SK-N-SH (cell line): ENCODE data around the gene TTC27. TPM values are rescaled to one million over a fixed set of nuclear protein-coding genes. Genes with fewer than 3 reads are reported as not detected.

Experiments used
- CTCF ChIA-PET: fragments of 300-600, 350-600 bp; formaldehyde crosslinking; extraction: SDS; loops from one replicate; lab custom pipeline; 2021; lab: Yijun Ruan, JAX
- POLR2A ChIA-PET: fragments of 350-600 bp; sonication (Branson Sonifier 250); formaldehyde crosslinking; extraction: SDS; loops from one replicate; lab custom pipeline; 2020; ENCODE audit warnings: antibody characterized with exemption, inconsistent platforms; lab: Yijun Ruan, JAX
- DNase-seq: peaks from one replicate; pipeline ENCODE4 v3.0.0; 2012
- H2AFZ ChIP-seq: fragments of 200-600 bp; sonication (generic); 2 replicates; pipeline ENCODE4 v1.8.1; 2016; ENCODE audit warnings: antibody characterized with exemption, mild to moderate bottlenecking, low read depth
- H3F3A ChIP-seq: fragments of 200-600 bp; sonication (generic); replicated peaks from 2 replicates; pipeline ENCODE3; 2016; ENCODE audit warnings: antibody characterized with exemption, mild to moderate bottlenecking; ENCODE audit not compliant: insufficient read depth
- H3K27ac ChIP-seq, 2 experiments: fragments of 200-500 bp in 1 of 2; fragments of 200-600 bp in 1 of 2; sonication (Bioruptor generic) in 1 of 2; sonication (generic), shearing (Covaris generic) in 1 of 2; 2 replicates each; pipeline versions ENCODE4 v1.5.1 to v1.6.1; 2014 to 2016; ENCODE audit warnings: low read depth in 2 of 2, inconsistent platforms in 1 of 2, low read length in 1 of 2, mild to moderate bottlenecking in 1 of 2, mixed read lengths in 1 of 2
- H3K27me3 ChIP-seq: fragments of 200-600 bp; sonication (generic), shearing (Covaris generic); 2 replicates; pipeline ENCODE4 v1.6.1; 2016; ENCODE audit warnings: mixed run types; ENCODE audit not compliant: insufficient read depth
- H3K36me3 ChIP-seq, 2 experiments: fragments of 200-500 bp in 1 of 2; fragments of 200-600 bp in 1 of 2; sonication (Bioruptor generic) in 1 of 2; sonication (generic) in 1 of 2; replicated peaks in 1 of 2; 2 replicates each; pipeline versions ENCODE3 to v1.5.1; 2014 to 2016; ENCODE audit warnings: low read length in 1 of 2, mild to moderate bottlenecking in 1 of 2; ENCODE audit not compliant: insufficient read depth in 2 of 2, control insufficient read depth in 1 of 2
- H3K4me1 ChIP-seq, 2 experiments: fragments of 200-500 bp in 1 of 2; fragments of 200-600 bp in 1 of 2; sonication (Bioruptor generic) in 1 of 2; sonication (generic), shearing (Covaris generic) in 1 of 2; 2 replicates each; pipeline versions ENCODE4 v1.5.1 to v1.6.1; 2014 to 2016; ENCODE audit warnings: low read depth in 1 of 2, low read length in 1 of 2, mixed run types in 1 of 2; ENCODE audit not compliant: insufficient read depth in 2 of 2, control insufficient read depth in 1 of 2
- H3K4me2 ChIP-seq: fragments of 200-600 bp; sonication (generic), shearing (Covaris generic); 2 replicates; pipeline ENCODE4 v1.6.1; 2017; ENCODE audit warnings: mixed run types
- H3K4me3 ChIP-seq, 2 experiments: fragments of 200-500 bp in 1 of 2; fragments of 200-600 bp in 1 of 2; sonication (Bioruptor generic) in 1 of 2; sonication (generic), shearing (Covaris generic) in 1 of 2; 2 replicates each; pipeline versions ENCODE4 v1.5.1 to v1.8.1; 2014 to 2016; ENCODE audit warnings: low read depth in 2 of 2, inconsistent platforms in 1 of 2, low read length in 1 of 2, mild to moderate bottlenecking in 1 of 2, mixed read lengths in 1 of 2, moderate library complexity in 1 of 2
- H3K79me2 ChIP-seq: fragments of 200-600 bp; sonication (generic); 2 replicates; pipeline ENCODE4 v1.8.1; 2017; ENCODE audit warnings: mild to moderate bottlenecking; ENCODE audit not compliant: insufficient read depth
- H3K9ac ChIP-seq: fragments of 200-600 bp; sonication (generic); 2 replicates; pipeline ENCODE4 v1.6.1; 2017; ENCODE audit warnings: mixed run types
- H3K9me2 ChIP-seq: fragments of 200-600 bp; sonication (generic); 2 replicates; pipeline ENCODE4 v1.6.1; 2017; ENCODE audit warnings: mixed run types
- H3K9me3 ChIP-seq: fragments of 200-600 bp; sonication (generic); 2 replicates; pipeline ENCODE4 v1.6.1; 2017; ENCODE audit warnings: mixed run types, mild to moderate bottlenecking, moderate library complexity
- H4K20me1 ChIP-seq: fragments of 200-600 bp; sonication (generic); 2 replicates; pipeline ENCODE4 v1.6.1; 2017; ENCODE audit warnings: mild to moderate bottlenecking, mixed run types; ENCODE audit not compliant: insufficient read depth
- EP300 ChIP-seq, 2 experiments: IDR thresholded peaks; 2 replicates each; pipeline versions ENCODE4 v1.4.0 to v1.6.1; 2012; ENCODE audit warnings: borderline replicate concordance in 1 of 2, low read depth in 1 of 2, low read length in 1 of 2
- EZH2phosphoT487 ChIP-seq: fragments of 200-600 bp; sonication (generic); IDR thresholded peaks from 2 replicates; pipeline ENCODE4 v1.6.1; 2017; ENCODE audit warnings: low read depth, mixed run types, mild to moderate bottlenecking, antibody characterized with exemption, moderate library complexity, borderline replicate concordance
- FOSL2 ChIP-seq: IDR thresholded peaks from 2 replicates; pipeline ENCODE4 v1.4.0; 2012; ENCODE audit warnings: low read depth, mild to moderate bottlenecking, moderate library complexity, borderline replicate concordance
- GATA2 ChIP-seq: sonication (generic); formaldehyde crosslinking; IDR thresholded peaks from 2 replicates; pipeline ENCODE4 v1.5.0; 2020; ENCODE audit warnings: mild to moderate bottlenecking, missing genetic modification reagents
- IRF3 ChIP-seq: fragments of 150-350 bp; IDR thresholded peaks from 2 replicates; pipeline ENCODE4 v1.6.1; 2016; ENCODE audit warnings: mild to moderate bottlenecking, low read depth, low read length
- MXI1 ChIP-seq: IDR thresholded peaks from 2 replicates; pipeline ENCODE4 v1.6.1; 2012; ENCODE audit warnings: mild to moderate bottlenecking, low read depth, low read length, improper control_type of control experiment
- NRF1 ChIP-seq: IDR thresholded peaks from 2 replicates; pipeline ENCODE4 v1.6.1; 2012; ENCODE audit warnings: low read depth, mild to moderate bottlenecking, low read length
- PBX3 ChIP-seq: IDR thresholded peaks from 2 replicates; pipeline ENCODE4; 2012
- RCOR1 ChIP-seq: fragments of 150-350 bp; IDR thresholded peaks from 2 replicates; pipeline ENCODE4 v1.6.1; 2017; ENCODE audit warnings: antibody characterized with exemption, low read length
- REST ChIP-seq: IDR thresholded peaks from 2 replicates; pipeline ENCODE4 v1.6.1; 2012; ENCODE audit warnings: mild to moderate bottlenecking, low read depth, low read length, moderate library complexity
- TAF1 ChIP-seq: IDR thresholded peaks from 2 replicates; pipeline ENCODE4 v1.6.1; 2012; ENCODE audit warnings: low read depth, mild to moderate bottlenecking, low read length, moderate library complexity, borderline replicate concordance
- USF2 ChIP-seq: fragments of 150-350 bp; IDR thresholded peaks from 2 replicates; pipeline ENCODE4 v1.6.1; 2017; ENCODE audit warnings: antibody characterized with exemption, low read length, low read depth, borderline replicate concordance
- YY1 ChIP-seq: IDR thresholded peaks from 2 replicates; pipeline ENCODE4 v1.4.0; 2012; ENCODE audit warnings: low read depth, mild to moderate bottlenecking
- ZBTB33 ChIP-seq: IDR thresholded peaks from 2 replicates; pipeline ENCODE4 v1.4.0; 2012; ENCODE audit warnings: low read depth, borderline replicate concordance
- WGBS: methylation state at CpG from one replicate; pipeline ENCODE4 v1.1.6; 2017; ENCODE audit warnings: low lambda C conversion rate; 5-methylcytosine and 5-hydroxymethylcytosine counted together
- polyA plus RNA-seq, 3 experiments: library from polyadenylated mRNA; depleted of rRNA; stranded (reverse); fragments of >200 nt; gene quantifications; 2 replicates each; pipeline ENCODE4 v1.2.3, GENCODE V29; 2012

Gene TTC27
- polyA plus RNA-seq, 1 of the 3 experiments (the other 2 are of a cell fraction) = 14.4 TPM

GRCh38 chr2:32862269-32863055 is 234.6 kb downstream of the TTC27 start:
- DNase-seq = no peak
- H3K9me2 ChIP-seq = no peaks in the 10 kb centered on the region
- peaks cover 14% of the 10 kb centered on the region for H3F3A ChIP-seq
- WGBS = 87% methylated on average over 4 of the region's 4 CpGs
- no peaks in the 10 kb centered on the region for H3K79me2 ChIP-seq
- CTCF ChIA-PET = interaction anchor here (1.0 kb wide), 1 partner anchor 8 kb away, joined by 3 read pairs; no protein-coding TSS in a partner anchor
- H2AFZ ChIP-seq = no peak overlapping the region
- no peaks in the 10 kb centered on the region for H3K27me3 ChIP-seq
- H3K27ac ChIP-seq = no peak overlapping the region
- peaks cover 11 to 12% of the 10 kb centered on the region in 2 experiments; a peak in 3 of 4 replicates for H3K4me1 ChIP-seq
- no peaks in the 10 kb centered on the region for H3K9me3 ChIP-seq
- no peak overlapping the region for H3K9ac ChIP-seq
- no peak for TF ChIP-seq YY1
- no peak for TF ChIP-seq EZH2phosphoT487
- no peak for TF ChIP-seq IRF3
- TF ChIP-seq EP300 (IDR thresholded peaks at IDR 0.05; ENCODE audit: borderline replicate concordance in 1 of 2, low read depth in 1 of 2, low read length in 1 of 2) = no peak
- no peak for TF ChIP-seq RCOR1
- TF ChIP-seq NRF1 = no peak
- TF ChIP-seq ZBTB33 = no peak
- TF ChIP-seq PBX3 = no peak
- no peak for TF ChIP-seq GATA2 (CRISPR knock-in tag)
- TF ChIP-seq MXI1 = no peak
- TF ChIP-seq REST = no peak
- TF ChIP-seq USF2 = no peak
- no peak for TF ChIP-seq FOSL2
- TF ChIP-seq TAF1 = no peak
- TF ChIP-seq, all 33 proteins: peak for 0
- Histone ChIP-seq H3K36me3 (no peaks in the 10 kb centered on the region), H3K4me2 (no peak overlapping the region), H4K20me1 (no peaks in the 10 kb centered on the region), H3K4me3 (no peak overlapping the region)
- POLR2A ChIA-PET = interaction anchor here (0.6 kb wide), 1 partner anchor 59 kb away, joined by 3 read pairs; no protein-coding TSS in a partner anchor
